Measurements from ENCODE around the gene CDKN2D.
"Not testable (repeated sequence)": the region's sequence is repeated elsewhere in the genome, so short reads cannot be mapped to it uniquely, and the experiment has no call there.

DNA sequence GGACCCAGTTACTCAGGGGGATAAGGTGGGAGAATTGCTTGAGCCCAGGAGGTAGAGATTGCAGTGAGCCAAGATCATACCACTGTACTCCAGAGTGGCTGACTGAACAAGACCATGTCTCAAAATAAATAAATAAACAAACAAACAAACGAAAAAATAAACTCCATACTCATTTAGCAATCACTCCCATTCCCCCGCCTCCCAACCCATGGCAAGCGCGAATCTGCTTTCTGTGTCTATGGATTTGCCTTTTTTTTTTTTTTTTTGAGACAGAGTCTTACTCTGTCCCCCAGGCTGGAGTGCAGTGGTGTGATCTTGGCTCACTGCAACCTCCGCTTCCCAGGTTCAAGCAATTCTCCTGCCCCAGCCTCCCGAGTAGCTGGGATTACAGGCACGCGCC is 41.9 kb downstream of the CDKN2D start:
- TF ChIP-seq, protein P1, sequence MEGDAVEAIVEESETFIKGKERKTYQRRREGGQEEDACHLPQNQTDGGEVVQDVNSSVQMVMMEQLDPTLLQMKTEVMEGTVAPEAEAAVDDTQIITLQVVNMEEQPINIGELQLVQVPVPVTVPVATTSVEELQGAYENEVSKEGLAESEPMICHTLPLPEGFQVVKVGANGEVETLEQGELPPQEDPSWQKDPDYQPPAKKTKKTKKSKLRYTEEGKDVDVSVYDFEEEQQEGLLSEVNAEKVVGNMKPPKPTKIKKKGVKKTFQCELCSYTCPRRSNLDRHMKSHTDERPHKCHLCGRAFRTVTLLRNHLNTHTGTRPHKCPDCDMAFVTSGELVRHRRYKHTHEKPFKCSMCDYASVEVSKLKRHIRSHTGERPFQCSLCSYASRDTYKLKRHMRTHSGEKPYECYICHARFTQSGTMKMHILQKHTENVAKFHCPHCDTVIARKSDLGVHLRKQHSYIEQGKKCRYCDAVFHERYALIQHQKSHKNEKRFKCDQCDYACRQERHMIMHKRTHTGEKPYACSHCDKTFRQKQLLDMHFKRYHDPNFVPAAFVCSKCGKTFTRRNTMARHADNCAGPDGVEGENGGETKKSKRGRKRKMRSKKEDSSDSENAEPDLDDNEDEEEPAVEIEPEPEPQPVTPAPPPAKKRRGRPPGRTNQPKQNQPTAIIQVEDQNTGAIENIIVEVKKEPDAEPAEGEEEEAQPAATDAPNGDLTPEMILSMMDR (IDR thresholded peaks at IDR 0.05), result not testable (repeated sequence)
- not testable (repeated sequence) for TF ChIP-seq POLR2A (IDR thresholded peaks at IDR 0.05)

All from tibial nerve (tissue), 3 donors.